Gastroesophageal sphincter (tissue), 4 donors: ENCODE measurements around the gene SNX9. TPM values are rescaled to one million over a fixed set of nuclear protein-coding genes. Genes with fewer than 3 reads are reported as not detected.
A peak's percentile ranks its signal among the peaks of the same experiment; 100 is the strongest.

ENCODE experiments used
- ATAC-seq: fragments of 150-250 bp; one replicate; pipeline ENCODE4 v1.9.1; 2016; ENCODE audit warnings: mild to moderate bottlenecking, moderate library complexity
- H3K27ac ChIP-seq, 4 donors: fragments of 200-600 bp; sonication (generic) in 3 of 4; 1 replicate in 3 of 4; 2 replicates in 1 of 4; pipeline ENCODE4 v1.5.1; 2016 to 2019
- H3K27me3 ChIP-seq: fragments of 200-600 bp; sonication (generic); one replicate; pipeline ENCODE4 v1.5.1; 2019
- H3K36me3 ChIP-seq, 2 donors: fragments of 200-600 bp; sonication (generic); one replicate each; pipeline ENCODE4 v1.5.1; 2019; ENCODE audit warnings: control low read depth in 1 of 2
- H3K4me1 ChIP-seq, 3 donors: fragments of 200-600 bp; sonication (generic); 1 replicate in 2 of 3; 2 replicates in 1 of 3; pipeline ENCODE4 v1.5.1; 2016 to 2019; ENCODE audit warnings: control low read depth in 2 of 3
- H3K4me3 ChIP-seq, 2 donors: fragments of 200-600 bp; sonication (generic); one replicate each; pipeline ENCODE4 v1.5.1; 2019; ENCODE audit warnings: mild to moderate bottlenecking in 1 of 2, moderate library complexity in 1 of 2
- H3K9me3 ChIP-seq, 3 donors: fragments of 200-600 bp; sonication (generic); one replicate each; pipeline ENCODE4 v1.5.1; 2017 to 2019; ENCODE audit warnings: control low read depth in 2 of 3
- EP300 ChIP-seq: sonication (generic); formaldehyde crosslinking; IDR thresholded peaks from one replicate; pipeline ENCODE4 v1.6.1; 2017; ENCODE audit warnings: antibody characterized with exemption, mild to moderate bottlenecking
- POLR2A ChIP-seq, 2 donors: fragments of 450-650 bp; IDR thresholded peaks; one replicate each; pipeline ENCODE4 v1.6.1; 2017; ENCODE audit warnings: antibody characterized with exemption in 2 of 2, mild to moderate bottlenecking in 2 of 2, moderate library complexity in 1 of 2
- POLR2AphosphoS5 ChIP-seq: sonication (generic); formaldehyde crosslinking; IDR thresholded peaks from one replicate; pipeline ENCODE4 v1.6.1; 2017; ENCODE audit warnings: antibody characterized with exemption
- WGBS, 2 donors: methylation state at CpG; one replicate each; pipeline ENCODE4 v1.1.5; 2018; ENCODE audit warnings: low coverage in 1 of 2; 5-methylcytosine and 5-hydroxymethylcytosine counted together
- total RNA-seq, 4 donors: library from RNA; depleted of rRNA; stranded (reverse); fragments of >200 nt; gene quantifications; one replicate each; pipeline ENCODE4 v1.1.0, GENCODE V29; 2016
- TF ChIP-seq, protein P1 (sequence below), 4 experiments: fragments of 200-600 bp in 2 of 4; fragments of 450-650 bp in 2 of 4; sonication (generic) in 1 of 4; IDR thresholded peaks; one replicate each; pipeline ENCODE4 v1.5.1; 2017 to 2019; ENCODE audit warnings: antibody characterized with exemption in 4 of 4, mild to moderate bottlenecking in 2 of 4, moderate library complexity in 2 of 4

Gene SNX9
- total RNA-seq, 4 donors from 2014 or later, result 68.3 to 101 (median 85.0) TPM

DNA sequence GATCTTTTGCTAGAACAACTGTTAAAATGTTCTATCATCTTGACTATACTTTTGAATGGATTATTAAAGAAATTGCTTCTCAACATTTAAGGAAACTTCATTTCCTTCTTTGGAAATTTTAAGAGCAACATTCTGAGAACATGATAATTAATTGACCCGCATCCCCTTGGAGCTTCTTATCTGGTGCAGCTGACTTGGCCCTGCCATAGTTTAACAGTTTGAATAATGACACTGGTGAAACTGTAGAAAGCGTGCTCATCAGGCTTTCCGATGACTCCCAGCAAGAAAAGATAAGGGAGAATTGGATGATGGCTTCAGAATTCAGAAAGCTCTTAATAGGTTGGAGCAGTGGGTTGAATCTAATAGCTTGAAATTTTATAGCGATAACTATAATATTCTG is 38.1 kb downstream of the SNX9 start:
- no peaks in the 10 kb centered on the region for H3K27me3 ChIP-seq
- 60 to 86% methylated on average over 2 to 4 of the region's 4 CpGs for whole genome bisulfite sequencing, 2 donors
- no peak for ATAC-seq
- H3K36me3 ChIP-seq, result no peaks in the 10 kb centered on the region
- no peak overlapping the region for H3K27ac ChIP-seq
- peaks cover 0 to 83% (median 15%) of the 10 kb centered on the region in 3 donors for H3K4me1 ChIP-seq
- H3K4me3 ChIP-seq, result no peak overlapping the region
- H3K9me3 ChIP-seq, result no peaks in the 10 kb centered on the region
- TF ChIP-seq POLR2A (IDR thresholded peaks at IDR 0.05) (no peak), EP300 (no peak), POLR2AphosphoS5 (no peak)
- TF ChIP-seq, protein P1, sequence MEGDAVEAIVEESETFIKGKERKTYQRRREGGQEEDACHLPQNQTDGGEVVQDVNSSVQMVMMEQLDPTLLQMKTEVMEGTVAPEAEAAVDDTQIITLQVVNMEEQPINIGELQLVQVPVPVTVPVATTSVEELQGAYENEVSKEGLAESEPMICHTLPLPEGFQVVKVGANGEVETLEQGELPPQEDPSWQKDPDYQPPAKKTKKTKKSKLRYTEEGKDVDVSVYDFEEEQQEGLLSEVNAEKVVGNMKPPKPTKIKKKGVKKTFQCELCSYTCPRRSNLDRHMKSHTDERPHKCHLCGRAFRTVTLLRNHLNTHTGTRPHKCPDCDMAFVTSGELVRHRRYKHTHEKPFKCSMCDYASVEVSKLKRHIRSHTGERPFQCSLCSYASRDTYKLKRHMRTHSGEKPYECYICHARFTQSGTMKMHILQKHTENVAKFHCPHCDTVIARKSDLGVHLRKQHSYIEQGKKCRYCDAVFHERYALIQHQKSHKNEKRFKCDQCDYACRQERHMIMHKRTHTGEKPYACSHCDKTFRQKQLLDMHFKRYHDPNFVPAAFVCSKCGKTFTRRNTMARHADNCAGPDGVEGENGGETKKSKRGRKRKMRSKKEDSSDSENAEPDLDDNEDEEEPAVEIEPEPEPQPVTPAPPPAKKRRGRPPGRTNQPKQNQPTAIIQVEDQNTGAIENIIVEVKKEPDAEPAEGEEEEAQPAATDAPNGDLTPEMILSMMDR (IDR thresholded peaks at IDR 0.05), result no peak

DNA sequence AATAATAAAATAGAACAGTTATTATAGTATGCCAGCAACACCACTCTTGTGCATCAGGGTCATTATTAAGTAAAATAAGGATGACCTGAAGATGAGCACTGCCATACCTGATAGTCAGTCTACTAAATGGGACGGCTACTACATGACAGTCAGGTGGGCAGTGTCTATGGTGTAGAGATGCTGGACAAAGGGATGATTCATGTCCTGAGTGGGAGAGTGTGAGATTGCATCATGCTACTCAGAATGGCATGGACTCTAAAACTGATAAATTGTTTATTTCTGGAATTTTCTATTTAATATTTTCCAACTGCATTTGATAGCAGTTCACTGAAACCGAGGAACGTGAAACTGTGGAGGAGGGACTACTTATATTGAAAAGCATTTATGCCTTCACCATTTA is 38.8 kb downstream of the SNX9 start:
- WGBS, 2 donors, result 53 to 54% methylated on average over 3 of the region's 3 CpGs
- TF ChIP-seq POLR2A (IDR thresholded peaks at IDR 0.05) (no peak), EP300 (no peak), POLR2AphosphoS5 (no peak)
- TF ChIP-seq, protein P1 (IDR thresholded peaks at IDR 0.05), result no peak
- Histone ChIP-seq H3K9me3 (no peaks in the 10 kb centered on the region), H3K36me3 (no peaks in the 10 kb centered on the region), H3K4me3 (no peak overlapping the region), H3K4me1 (peaks cover under 1 to 83% (median 17%) of the 10 kb centered on the region in 3 donors), H3K27ac (no peak overlapping the region), H3K27me3 (no peaks in the 10 kb centered on the region)
- ATAC-seq, result peak; percentile 50

- Histone ChIP-seq H3K27ac (no peak overlapping the region), H3K36me3 (no peaks in the 10 kb centered on the region)
- WGBS, 2 donors, result 78 to 83% methylated on average over 1 of the region's 1 CpG
Measured at GRCh38 chr6:157862706-157863105, 39.7 kb downstream of the SNX9 start.

DNA sequence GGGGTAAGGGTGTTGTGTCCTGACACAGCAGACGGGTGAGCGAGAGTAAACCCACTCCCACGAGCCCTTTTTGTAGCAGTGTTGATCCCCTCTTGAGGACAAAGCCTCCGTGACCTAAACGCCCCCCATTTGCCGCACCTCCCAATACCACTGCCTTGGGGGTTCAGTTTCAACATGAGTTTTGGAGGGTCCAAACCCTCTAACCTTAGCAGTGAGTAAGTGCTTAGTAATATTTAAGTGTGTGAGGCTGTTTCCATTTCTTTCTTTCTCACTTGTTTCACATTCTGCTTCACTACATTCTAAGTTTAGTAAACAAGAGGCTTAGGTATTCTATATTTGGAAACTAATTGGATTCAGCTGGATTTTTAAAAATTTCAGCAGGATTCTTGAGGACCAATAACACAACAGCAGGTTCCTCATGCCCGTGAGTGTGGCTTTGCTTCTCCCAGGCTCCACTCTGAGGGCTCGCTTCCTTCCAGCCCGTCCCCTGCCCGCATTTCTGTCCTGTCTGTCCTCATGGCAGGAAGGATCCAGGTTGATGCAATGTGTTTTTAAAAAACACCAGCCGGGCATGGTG is 41.2 kb downstream of the SNX9 start:
- peaks cover 0 to 7% of the 10 kb centered on the region in 2 donors for H3K36me3 ChIP-seq
- TF ChIP-seq POLR2AphosphoS5, result peak; percentile 14
- TF ChIP-seq POLR2A (IDR thresholded peaks at IDR 0.05), result no peak
- H3K4me3 ChIP-seq, result no peak overlapping the region
- H3K27me3 ChIP-seq, result no peaks in the 10 kb centered on the region
- WGBS, 2 donors, result 79 to 81% methylated on average over 4 to 5 of the region's 11 CpGs
- H3K4me1 ChIP-seq, result peaks cover 2 to 96% (median 24%) of the 10 kb centered on the region in 3 donors
- H3K27ac ChIP-seq, result no peak overlapping the region
- H3K9me3 ChIP-seq, result no peaks in the 10 kb centered on the region
- ATAC-seq, result no peak

More at GRCh38 chr6:157862706-157863105, 39.7 kb downstream of the SNX9 start:
- TF ChIP-seq, protein P1 (IDR thresholded peaks at IDR 0.05), result no peak
- no peak for TF ChIP-seq POLR2A (IDR thresholded peaks at IDR 0.05)
- TF ChIP-seq EP300, result no peak
- no peak for TF ChIP-seq POLR2AphosphoS5
- Histone ChIP-seq H3K4me1 (peaks cover 2 to 88% (median 23%) of the 10 kb centered on the region in 3 donors), H3K9me3 (no peaks in the 10 kb centered on the region), H3K27me3 (no peaks in the 10 kb centered on the region), H3K4me3 (no peak overlapping the region)
- ATAC-seq, result no peak

GRCh38 chr6:157865249-157865648 is 42.2 kb downstream of the SNX9 start:
- H3K27ac ChIP-seq, result no peak overlapping the region
- WGBS, 2 donors, result 82 to 83% methylated on average over 4 to 6 of the region's 6 CpGs
- H3K27me3 ChIP-seq, result no peaks in the 10 kb centered on the region
- peaks cover 2 to 89% (median 23%) of the 10 kb centered on the region in 3 donors for H3K4me1 ChIP-seq
- ATAC-seq, result no peak
- H3K36me3 ChIP-seq, result peaks cover 0 to 17% of the 10 kb centered on the region in 2 donors
- H3K4me3 ChIP-seq, result no peak overlapping the region
- TF ChIP-seq EP300, result no peak
- TF ChIP-seq POLR2AphosphoS5, result no peak
- TF ChIP-seq, protein P1 (IDR thresholded peaks at IDR 0.05), result no peak
- TF ChIP-seq POLR2A (IDR thresholded peaks at IDR 0.05), result no peak
- H3K9me3 ChIP-seq, result no peaks in the 10 kb centered on the region
